Right lobe of liver (tissue), 6 donors: ENCODE results near the gene SEC14L1. TPM values are rescaled to one million over a fixed set of nuclear protein-coding genes. Genes with fewer than 3 reads are reported as not detected.
A peak's percentile ranks its signal among the peaks of the same experiment; 100 is the strongest.

Source experiments
- ATAC-seq, 4 donors: fragments of 200-7000 bp; cut with Tn5 transposase; one replicate each; pipeline ENCODE4 v1.9.1; 2020; ENCODE audit warnings: mild to moderate bottlenecking in 4 of 4, moderate library complexity in 4 of 4
- DNase-seq, 3 donors: peaks; one replicate each; pipeline ENCODE4 v3.0.0-alpha.2; 2020
- H3K27ac ChIP-seq, 3 donors: fragments of 200-600 bp; one replicate each; pipeline ENCODE4 v1.8.0; 2022
- H3K27me3 ChIP-seq, 2 donors: fragments of 200-600 bp; one replicate each; pipeline ENCODE4 v1.8.0; 2022
- H3K36me3 ChIP-seq, 4 donors: fragments of 200-600 bp; sonication (generic) in 1 of 4; one replicate each; pipeline versions ENCODE4 v1.5.1 to v1.8.0; 2017 to 2022; ENCODE audit warnings: control low read depth in 1 of 4
- H3K4me1 ChIP-seq, 4 donors: fragments of 200-600 bp; sonication (generic) in 1 of 4; one replicate each; pipeline versions ENCODE4 v1.5.1 to v1.8.0; 2017 to 2022; ENCODE audit warnings: control low read depth in 1 of 4
- H3K4me3 ChIP-seq, 3 donors: fragments of 200-600 bp; one replicate each; pipeline ENCODE4 v1.8.0; 2022
- H3K9me3 ChIP-seq, 4 donors: fragments of 200-600 bp; sonication (generic) in 1 of 4; one replicate each; pipeline versions ENCODE4 v1.5.1 to v1.8.0; 2017 to 2022; ENCODE audit warnings: control low read depth in 1 of 4
- CTCF ChIP-seq, 4 donors: fragments of 200-600 bp in 3 of 4; fragments of 450-650 bp in 1 of 4; IDR thresholded peaks; one replicate each; pipeline versions ENCODE4 v1.5.1 to v1.8.0; 2016 to 2022; ENCODE audit warnings: antibody characterized with exemption in 4 of 4, mild to moderate bottlenecking in 2 of 4
- POLR2A ChIP-seq: fragments of 450-650 bp; IDR thresholded peaks from one replicate; pipeline ENCODE4 v1.6.1; 2017; ENCODE audit warnings: antibody characterized with exemption, mild to moderate bottlenecking
- WGBS: methylation state at CpG from one replicate; pipeline ENCODE4 v1.1.6; 2018; ENCODE audit warnings: low coverage, low lambda C conversion rate; ENCODE audit not compliant: insufficient coverage; ENCODE audit errors: missing lambda C conversion rate; 5-methylcytosine and 5-hydroxymethylcytosine counted together
- intact Hi-C, 2 donors: fragments of 100-400 bp; cut with DNase I; formaldehyde crosslinking; loops; one replicate each; pipeline versions ENCODE4 v1.11.2 to v1.14.1; 2022
- total RNA-seq, 6 experiments: library from RNA; depleted of rRNA in 2 of 6; stranded (reverse); fragments of >200 nt in 2 of 6; fragmentation: NEBNext Ultra II Directional in 3 of 6; extraction: Animal tissue kit (Norgen Biotek cat#: 25700) in 3 of 6; gene quantifications; one replicate each; pipeline versions ENCODE4 v1.1.0 to v1.2.4, GENCODE V29; 2016 to 2023
- donor health status: DM: no; HTN: yes; CAD: no.
- donor health status: DM: no; HTN: no; CAD: no.
- donor health status: DM: no; HTN: no; CAD: no.
- donor health status: DM: no; HTN: yes; CAD: no.
- donor health status: DM: no; HTN: yes; CAD: no.

SEC14L1 gene
- total RNA-seq, 6 experiments from 2014 or later = 21.5 to 44.4 (median 24.9) TPM

GRCh38 chr17:77120868-77121267 is 19.9 kb upstream of the SEC14L1 start:
- peak in 2 of 4 donors; percentile 2 to 15 for ATAC-seq

GRCh38 chr17:77124192-77124889 is 16.4 kb upstream of the SEC14L1 start:
- ATAC-seq (peak; percentile 45 to 71 (median 65)), DNase-seq (peak in 1 of 3 donors; percentile 41)
- peak overlapping the region; percentile 52 to 61 (median 56) for H3K27ac ChIP-seq
- H3K9me3 ChIP-seq = no peaks in the 10 kb centered on the region
- intact Hi-C loops = no loop called here
- peaks cover 0 to 5% (median 1%) of the 10 kb centered on the region in 4 donors for H3K4me1 ChIP-seq
- WGBS = 42% methylated on average over 11 of the region's 15 CpGs
- TF ChIP-seq CTCF (IDR thresholded peaks at IDR 0.05) (no peak), POLR2A (peak; percentile 18)
- no peaks in the 10 kb centered on the region for H3K27me3 ChIP-seq
- no peaks in the 10 kb centered on the region for H3K36me3 ChIP-seq
- H3K4me3 ChIP-seq = no peak overlapping the region

More at GRCh38 chr17:77120868-77121267, 19.9 kb upstream of the SEC14L1 start:
- Histone ChIP-seq H3K27me3 (no peaks in the 10 kb centered on the region), H3K36me3 (no peaks in the 10 kb centered on the region), H3K27ac (peak overlapping the region in 1 of 3 donors; percentile 66), H3K4me1 (peaks cover 0 to 5% (median 1%) of the 10 kb centered on the region in 4 donors), H3K4me3 (no peak overlapping the region), H3K9me3 (no peaks in the 10 kb centered on the region)
- intact Hi-C loops = no loop called here
- WGBS = 73% methylated on average over 2 of the region's 7 CpGs
- TF ChIP-seq POLR2A = no peak
- TF ChIP-seq CTCF (IDR thresholded peaks at IDR 0.05) = no peak
- DNase-seq = peak in 1 of 3 donors; percentile 40

- TF ChIP-seq POLR2A (peak; percentile 20), CTCF (IDR thresholded peaks at IDR 0.05) (no peak)
- ATAC-seq (peak in 3 of 4 donors; percentile 4 to 59 (median 20)), DNase-seq (no peak)
- peaks cover 0 to 5% (median 1%) of the 10 kb centered on the region in 4 donors for H3K4me1 ChIP-seq
- no peaks in the 10 kb centered on the region for H3K27me3 ChIP-seq
- intact Hi-C loops = no loop called here
- WGBS = 45% methylated on average over 7 of the region's 8 CpGs
- H3K36me3 ChIP-seq = no peaks in the 10 kb centered on the region
- peak overlapping the region; percentile 47 to 61 (median 52) for H3K27ac ChIP-seq
- H3K9me3 ChIP-seq = no peaks in the 10 kb centered on the region
- no peak overlapping the region for H3K4me3 ChIP-seq
Measured at GRCh38 chr17:77125432-77125901, 15.3 kb upstream of the SEC14L1 start.

- ATAC-seq = no peak
- no peaks in the 10 kb centered on the region for H3K27me3 ChIP-seq
- no peaks in the 10 kb centered on the region for H3K36me3 ChIP-seq
- peak in 1 of 3 donors; percentile 34 for DNase-seq
- TF ChIP-seq POLR2A (no peak), CTCF (IDR thresholded peaks at IDR 0.05) (no peak)
- intact Hi-C loops = no loop called here
- no peaks in the 10 kb centered on the region for H3K9me3 ChIP-seq
- peaks cover 0 to 5% (median 0%) of the 10 kb centered on the region in 4 donors for H3K4me1 ChIP-seq
- H3K27ac ChIP-seq = peak overlapping the region in 2 of 3 donors; percentile 3 to 52
- H3K4me3 ChIP-seq = no peak overlapping the region
- 56% methylated on average over 2 of the region's 7 CpGs for WGBS
Measured at GRCh38 chr17:77126519-77126918, 14.2 kb upstream of the SEC14L1 start.
